Measurements from ENCODE around the gene GNS. TPM values are rescaled to one million over a fixed set of nuclear protein-coding genes. Genes with fewer than 3 reads are reported as not detected.

Gene GNS
- total RNA-seq, 1 experiment from 2014 or later, result 54.7 TPM

DNA sequence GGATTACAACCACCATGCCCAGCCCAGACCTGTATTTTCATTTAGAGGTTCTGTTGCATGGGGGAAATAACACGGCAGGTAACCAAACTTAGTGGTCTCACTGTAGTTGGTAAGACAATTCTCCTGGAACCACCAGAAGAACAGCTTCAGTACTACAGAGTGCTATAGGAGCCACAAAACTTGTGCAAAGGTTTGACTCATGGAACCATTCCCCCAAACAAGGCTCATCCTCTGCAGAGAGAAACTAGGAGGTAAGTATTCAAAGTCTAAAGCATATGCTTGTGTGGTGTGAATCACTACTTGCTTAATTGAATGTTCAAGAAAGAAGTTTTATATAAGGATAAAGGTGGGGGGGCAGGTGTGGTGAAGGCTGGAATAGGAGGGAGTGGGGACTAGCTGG is 58.7 kb downstream of the GNS start:
- no peak for DNase-seq (ENCODE audit: unreplicated experiment)
- H3K9me3 Mint-ChIP-seq (ENCODE audit: unreplicated experiment), result no peaks in the 10 kb centered on the region
- H3K4me1 Mint-ChIP-seq (ENCODE audit: insufficient read depth, unreplicated experiment), result no peaks in the 10 kb centered on the region
- H3K36me3 Mint-ChIP-seq (ENCODE audit: insufficient read depth, unreplicated experiment), result peaks cover 34% of the 10 kb centered on the region
- H3K4me3 Mint-ChIP-seq (ENCODE audit: unreplicated experiment), result no peak overlapping the region
- no peak overlapping the region for H3K27ac Mint-ChIP-seq (ENCODE audit: low read depth, unreplicated experiment)
- POLR2A ChIA-PET, result no interaction called here
- CTCF ChIA-PET, result interaction anchor here (1.2 to 2.8 kb wide), 2 partner anchors 24 to 152 kb away, joined by 5 to 32 read pairs; no protein-coding TSS in a partner anchor
- H3K27me3 Mint-ChIP-seq (ENCODE audit: insufficient read depth, unreplicated experiment), result no peaks in the 10 kb centered on the region
- TF ChIP-seq, protein P1, sequence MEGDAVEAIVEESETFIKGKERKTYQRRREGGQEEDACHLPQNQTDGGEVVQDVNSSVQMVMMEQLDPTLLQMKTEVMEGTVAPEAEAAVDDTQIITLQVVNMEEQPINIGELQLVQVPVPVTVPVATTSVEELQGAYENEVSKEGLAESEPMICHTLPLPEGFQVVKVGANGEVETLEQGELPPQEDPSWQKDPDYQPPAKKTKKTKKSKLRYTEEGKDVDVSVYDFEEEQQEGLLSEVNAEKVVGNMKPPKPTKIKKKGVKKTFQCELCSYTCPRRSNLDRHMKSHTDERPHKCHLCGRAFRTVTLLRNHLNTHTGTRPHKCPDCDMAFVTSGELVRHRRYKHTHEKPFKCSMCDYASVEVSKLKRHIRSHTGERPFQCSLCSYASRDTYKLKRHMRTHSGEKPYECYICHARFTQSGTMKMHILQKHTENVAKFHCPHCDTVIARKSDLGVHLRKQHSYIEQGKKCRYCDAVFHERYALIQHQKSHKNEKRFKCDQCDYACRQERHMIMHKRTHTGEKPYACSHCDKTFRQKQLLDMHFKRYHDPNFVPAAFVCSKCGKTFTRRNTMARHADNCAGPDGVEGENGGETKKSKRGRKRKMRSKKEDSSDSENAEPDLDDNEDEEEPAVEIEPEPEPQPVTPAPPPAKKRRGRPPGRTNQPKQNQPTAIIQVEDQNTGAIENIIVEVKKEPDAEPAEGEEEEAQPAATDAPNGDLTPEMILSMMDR (IDR thresholded peaks at IDR 0.05; ENCODE audit: unreplicated experiment), result no peak
- intact Hi-C loops (cut with micrococcal nuclease), result no loop called here
- BruUV-seq (replicated peaks), result no TSS peak

DNA sequence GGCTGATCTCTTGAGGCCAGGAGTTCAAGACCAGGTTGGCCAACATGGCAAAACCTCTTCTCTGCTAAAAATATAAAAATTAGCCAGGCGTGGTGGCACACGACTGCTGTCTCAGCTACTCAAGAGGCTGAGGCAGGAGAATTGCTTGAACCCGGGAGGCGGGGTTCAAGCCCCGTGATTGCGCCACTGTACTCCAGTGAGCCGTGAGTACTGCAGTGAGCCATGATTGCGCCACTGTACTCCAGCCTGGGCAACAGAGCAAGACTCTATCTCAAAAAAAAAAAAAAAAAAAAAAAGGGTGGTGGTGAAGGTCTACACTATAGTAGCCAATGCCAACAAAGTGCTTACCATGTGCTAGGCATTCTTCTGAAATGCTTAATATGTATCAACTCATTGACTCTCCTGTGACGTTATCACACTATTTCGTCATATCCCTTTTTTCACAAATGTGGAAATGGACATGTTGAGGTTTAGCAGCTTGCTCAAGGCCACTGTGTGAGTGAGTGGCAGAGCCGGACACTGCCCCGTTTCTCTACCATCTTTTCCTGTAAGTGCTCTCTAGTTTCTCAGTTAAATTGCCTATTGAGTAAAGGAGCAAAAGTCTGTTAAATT is 59.6 kb downstream of the GNS start:
- H3K4me1 Mint-ChIP-seq (ENCODE audit: insufficient read depth, unreplicated experiment), result no peaks in the 10 kb centered on the region
- no TSS peak for BruUV-seq (replicated peaks)
- no peak overlapping the region for H3K4me3 Mint-ChIP-seq (ENCODE audit: unreplicated experiment)
- H3K9me3 Mint-ChIP-seq (ENCODE audit: unreplicated experiment), result no peaks in the 10 kb centered on the region
- CTCF ChIA-PET, result interaction anchor here (0.7 to 2.8 kb wide), 4 partner anchors 23 to 230 kb away, joined by 3 to 32 read pairs (median 4); no protein-coding TSS in a partner anchor
- no peaks in the 10 kb centered on the region for H3K27me3 Mint-ChIP-seq (ENCODE audit: insufficient read depth, unreplicated experiment)
- DNase-seq (ENCODE audit: unreplicated experiment), result peak; percentile 45
- POLR2A ChIA-PET, result no interaction called here
- peaks cover 37% of the 10 kb centered on the region for H3K36me3 Mint-ChIP-seq (ENCODE audit: insufficient read depth, unreplicated experiment)
- TF ChIP-seq, protein P1 (IDR thresholded peaks at IDR 0.05; ENCODE audit: unreplicated experiment), result no peak
- no peak overlapping the region for H3K27ac Mint-ChIP-seq (ENCODE audit: low read depth, unreplicated experiment)
- intact Hi-C loops (cut with micrococcal nuclease), result loop anchor here (5.0 to 10.0 kb wide), 2 partner anchors 245 to 427 kb away; partner anchors contain the start of gene TBK1

DNA sequence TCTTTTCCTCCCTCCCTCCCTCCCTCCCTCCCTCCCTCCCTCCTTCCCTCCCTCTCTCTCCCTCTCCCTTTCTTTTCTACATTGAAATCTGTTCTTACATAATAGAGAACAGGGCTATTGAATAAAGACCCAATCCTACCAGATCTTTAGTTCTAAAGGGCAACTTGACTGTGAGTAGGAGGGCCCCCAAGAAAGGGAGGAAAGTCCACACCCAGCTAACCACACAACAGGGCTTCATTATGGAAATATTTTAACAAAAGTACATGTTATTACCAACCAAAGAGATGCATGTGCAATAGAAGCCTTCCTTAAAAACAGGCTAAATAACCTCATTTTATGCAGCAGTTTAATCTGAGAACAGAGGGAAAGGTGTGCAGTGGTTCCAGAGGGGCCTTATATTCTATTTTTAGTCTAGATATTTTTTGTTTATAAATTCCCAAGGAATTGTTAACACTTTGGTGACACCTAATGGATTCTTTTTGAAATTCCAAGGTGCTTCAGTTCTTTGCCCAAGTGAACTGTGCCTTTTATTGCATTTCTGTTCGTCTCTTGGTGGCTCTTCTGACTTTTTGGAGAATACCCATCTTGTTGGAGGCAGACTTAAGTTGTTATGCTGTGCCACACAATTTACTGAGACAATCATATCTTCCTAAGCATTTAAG is 63.0 kb downstream of the GNS start:
- CTCF ChIA-PET, result interaction anchor here (0.6 to 12.2 kb wide), 27 partner anchors 7 to 1022 kb away, joined by 3 to 250 read pairs (median 4); no protein-coding TSS in a partner anchor
- peak; percentile 39 for DNase-seq (ENCODE audit: unreplicated experiment)
- H3K9me3 Mint-ChIP-seq (ENCODE audit: unreplicated experiment), result no peaks in the 10 kb centered on the region
- TF ChIP-seq, protein P1 (IDR thresholded peaks at IDR 0.05; ENCODE audit: unreplicated experiment), result peak; percentile 55
- H3K4me3 Mint-ChIP-seq (ENCODE audit: unreplicated experiment), result no peak overlapping the region
- H3K27ac Mint-ChIP-seq (ENCODE audit: low read depth, unreplicated experiment), result no peak overlapping the region
- no peaks in the 10 kb centered on the region for H3K27me3 Mint-ChIP-seq (ENCODE audit: insufficient read depth, unreplicated experiment)
- no peaks in the 10 kb centered on the region for H3K4me1 Mint-ChIP-seq (ENCODE audit: insufficient read depth, unreplicated experiment)
- POLR2A ChIA-PET, result interaction anchor here (0.5 to 3.3 kb wide), 7 partner anchors 16 to 146 kb away, joined by 3 to 17 read pairs (median 5); no protein-coding TSS in a partner anchor
- intact Hi-C loops (cut with micrococcal nuclease), result loop anchor here (1.0 to 10.0 kb wide), 3 partner anchors 147 to 424 kb away; partner anchors contain the start of gene TBK1
- peaks cover 58% of the 10 kb centered on the region for H3K36me3 Mint-ChIP-seq (ENCODE audit: insufficient read depth, unreplicated experiment)
- no TSS peak for BruUV-seq (replicated peaks)

DNA sequence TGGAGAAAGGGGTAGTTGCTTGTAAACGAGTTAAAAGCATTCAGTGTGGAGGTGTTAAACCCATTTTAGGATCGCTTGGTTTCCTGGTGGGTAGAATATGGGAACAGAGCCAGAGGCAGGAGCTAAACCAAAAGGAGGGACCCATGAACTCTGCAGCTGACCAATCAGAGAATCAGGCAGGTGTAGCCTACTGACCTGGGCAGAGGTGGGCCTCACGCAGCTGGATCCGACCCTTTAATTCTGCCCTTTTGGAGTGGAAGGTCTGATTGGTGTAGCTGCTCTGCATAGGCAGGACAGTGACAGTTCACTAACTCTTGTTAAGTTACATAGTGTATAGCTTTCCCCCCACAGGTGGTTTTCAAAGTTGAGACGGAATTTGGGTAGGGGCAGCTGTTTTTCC is 63.7 kb downstream of the GNS start:
- ChIA-PET CTCF (interaction anchor here (0.6 to 12.2 kb wide), 19 partner anchors 13 to 286 kb away, joined by 3 to 250 read pairs (median 3); no protein-coding TSS in a partner anchor), POLR2A (interaction anchor here (0.5 to 3.3 kb wide), 7 partner anchors 15 to 146 kb away, joined by 3 to 17 read pairs (median 5); no protein-coding TSS in a partner anchor)
- BruUV-seq (replicated peaks), result no TSS peak
- Mint-ChIP-seq H3K36me3 (ENCODE audit: insufficient read depth, unreplicated experiment) (peaks cover 54% of the 10 kb centered on the region), H3K9me3 (ENCODE audit: unreplicated experiment) (no peaks in the 10 kb centered on the region), H3K4me1 (ENCODE audit: insufficient read depth, unreplicated experiment) (no peaks in the 10 kb centered on the region), H3K4me3 (ENCODE audit: unreplicated experiment) (no peak overlapping the region), H3K27me3 (ENCODE audit: insufficient read depth, unreplicated experiment) (no peaks in the 10 kb centered on the region), H3K27ac (ENCODE audit: low read depth, unreplicated experiment) (no peak overlapping the region)
- DNase-seq (ENCODE audit: unreplicated experiment), result no peak
- intact Hi-C loops (cut with micrococcal nuclease), result loop anchor here (5.0 to 10.0 kb wide), 2 partner anchors 241 to 423 kb away; partner anchors contain the start of gene TBK1
- TF ChIP-seq, protein P1 (IDR thresholded peaks at IDR 0.05; ENCODE audit: unreplicated experiment), result no peak

Data from MCF 10A (cell line).